ENCODE results near the gene UPK2. TPM values are rescaled to one million over a fixed set of nuclear protein-coding genes. Genes with fewer than 3 reads are reported as not detected.
A peak's percentile ranks its signal among the peaks of the same experiment; 100 is the strongest.
"Not testable (repeated sequence)": the region's sequence is repeated elsewhere in the genome, so short reads cannot be mapped to it uniquely, and the experiment has no call there.

UPK2 gene
- total RNA-seq, 1 experiment from 2014 or later = not detected

DNA sequence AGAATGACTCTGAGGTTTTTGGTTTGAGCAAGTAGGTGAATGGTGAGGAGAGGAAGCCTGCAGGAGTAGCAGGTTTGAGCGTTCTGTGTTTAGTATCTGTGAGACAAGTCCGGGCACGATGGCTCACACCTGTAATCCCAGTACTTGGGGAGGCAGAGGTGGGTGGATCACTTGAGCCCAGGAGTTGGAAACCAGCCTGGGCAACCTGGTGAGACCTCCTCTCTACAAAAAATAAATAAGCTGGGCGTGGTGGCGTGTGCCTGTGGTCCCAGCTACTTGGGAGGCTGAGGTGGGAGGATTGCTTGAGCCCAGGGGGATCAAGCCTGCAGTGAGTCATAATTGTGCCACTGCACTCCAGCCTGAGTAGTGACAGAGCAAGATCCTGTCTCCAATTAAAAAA lies 32.2 kb downstream of the UPK2 start:
- no peak for DNase-seq (ENCODE audit: low spot score)

- DNase-seq (ENCODE audit: low spot score) = not testable (repeated sequence)
Measured at GRCh38 chr11:118991486-118992038, 35.5 kb downstream of the UPK2 start.

- no peak for DNase-seq (ENCODE audit: low spot score)
Measured at GRCh38 chr11:118996926-118997626, 41.0 kb downstream of the UPK2 start.

GRCh38 chr11:118997627-118998387 lies 41.7 kb downstream of the UPK2 start, which contains the start of gene CENATAC:
CENATAC (plus strand) TSS chr11:118998138; CDS start chr11:118998198, 60 bp downstream.
- peak; percentile 70 for DNase-seq (ENCODE audit: low spot score)

GRCh38 chr11:118998388-118998717 lies 42.3 kb downstream of the UPK2 start:
- DNase-seq (ENCODE audit: low spot score) = no peak

DNA sequence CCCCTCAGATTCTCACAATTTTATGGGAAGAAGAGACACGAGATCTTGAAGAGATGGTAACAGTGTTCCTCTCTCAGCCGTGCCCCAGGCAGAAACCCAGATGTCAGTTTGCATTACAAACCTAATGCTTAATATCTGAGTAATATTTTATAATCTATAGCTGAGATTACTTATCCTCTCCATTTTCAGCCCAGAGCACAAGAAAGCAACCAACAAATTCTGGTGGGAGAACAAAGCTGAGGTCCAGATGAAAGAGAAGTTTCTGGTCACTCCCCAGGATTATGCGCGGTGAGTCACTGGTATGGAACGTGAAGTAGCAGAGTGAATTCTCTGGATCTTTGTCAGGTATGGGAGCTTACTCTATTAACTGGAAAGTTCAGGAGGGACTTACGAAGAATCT lies 42.7 kb downstream of the UPK2 start:
- peak; percentile 87 for DNase-seq (ENCODE audit: low spot score)

DNA sequence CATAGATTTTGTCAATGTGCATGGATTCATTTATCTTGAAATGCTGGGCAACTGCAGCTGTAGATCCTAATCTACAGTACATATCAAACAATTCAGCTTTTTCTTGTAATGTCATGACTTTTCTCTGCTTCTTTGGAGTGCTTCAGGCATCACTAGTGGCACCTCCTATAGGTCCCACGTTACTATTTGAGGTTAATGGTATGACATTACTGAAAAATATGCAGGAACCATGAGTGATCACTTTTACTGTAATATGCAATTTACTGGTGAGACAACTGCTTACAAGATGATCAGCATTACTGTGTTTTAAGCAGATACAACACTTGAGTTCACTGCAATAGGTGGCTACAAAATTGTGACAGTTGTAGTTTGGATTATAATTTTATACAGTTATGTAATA lies 44.8 kb downstream of the UPK2 start:
- peak; percentile 36 for DNase-seq (ENCODE audit: low spot score)

DNA sequence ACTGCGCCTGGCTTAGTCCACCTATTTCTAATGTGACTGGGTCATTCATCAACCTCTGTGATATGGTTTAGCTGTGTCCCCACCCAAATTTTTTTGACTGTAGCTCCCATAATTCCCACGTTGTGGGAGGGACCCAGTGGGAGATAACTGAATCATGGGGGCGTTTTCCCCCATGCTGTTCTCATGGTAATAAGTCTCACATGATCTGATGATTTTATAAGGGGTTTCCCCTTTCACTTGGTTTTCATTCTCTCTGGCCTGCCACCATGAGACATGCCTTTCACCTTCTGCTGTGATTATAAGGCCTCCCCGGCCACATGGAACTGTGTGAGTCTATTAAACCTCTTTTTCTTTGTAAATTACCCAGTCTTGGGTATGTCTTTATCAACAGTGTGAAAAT lies 50.6 kb downstream of the UPK2 start:
- peak; percentile 37 for DNase-seq (ENCODE audit: low spot score)

Other genes starting within 250 kb of the UPK2 start
- 40.1 and 46.7 TPM in 2 replicates for gene DDX6, start 165.1 kb upstream of the UPK2 start, total RNA-seq (2014; rRNA removed; shearing (Covaris generic))
- 0.02 TPM in 1 of 2 replicates, not detected in the other for gene CXCR5, start 72.4 kb upstream of the UPK2 start, total RNA-seq (2014; rRNA removed; shearing (Covaris generic))
- gene BCL9L, start 30.4 kb upstream of the UPK2 start, total RNA-seq (2014; rRNA removed; shearing (Covaris generic)) = 7.2 and 17.2 TPM in 2 replicates
- not detected in 2 replicates for gene FOXR1, start 15.5 kb downstream of the UPK2 start, total RNA-seq (2014; rRNA removed; shearing (Covaris generic))
- 24.9 and 45.6 TPM in 2 replicates for gene CENATAC, start 41.8 kb downstream of the UPK2 start, total RNA-seq (2014; rRNA removed; shearing (Covaris generic))
- gene RPS25, start 62.0 kb downstream of the UPK2 start, total RNA-seq (2014; rRNA removed; shearing (Covaris generic)) = 789 and 797 TPM in 2 replicates
- gene TRAPPC4, start 62.5 kb downstream of the UPK2 start, total RNA-seq (2014; rRNA removed; shearing (Covaris generic)) = 57.9 and 83.5 TPM in 2 replicates
- 5.0 and 7.5 TPM in 2 replicates for gene SLC37A4, start 74.6 kb downstream of the UPK2 start, total RNA-seq (2014; rRNA removed; shearing (Covaris generic))
- gene HYOU1, start 100.9 kb downstream of the UPK2 start, total RNA-seq (2014; rRNA removed; shearing (Covaris generic)) = 112 and 125 TPM in 2 replicates
- gene VPS11, start 111.5 kb downstream of the UPK2 start, total RNA-seq (2014; rRNA removed; shearing (Covaris generic)) = 13.5 and 16.5 TPM in 2 replicates
- 2.7 and 6.6 TPM in 2 replicates for gene HMBS, start 128.6 kb downstream of the UPK2 start, total RNA-seq (2014; rRNA removed; shearing (Covaris generic))
- 9.8 and 10.5 TPM in 2 replicates for gene DPAGT1, start 145.6 kb downstream of the UPK2 start, total RNA-seq (2014; rRNA removed; shearing (Covaris generic))
- gene C2CD2L, start 151.0 kb downstream of the UPK2 start, total RNA-seq (2014; rRNA removed; shearing (Covaris generic)) = 4.7 and 7.2 TPM in 2 replicates
- 6.4 and 8.4 TPM in 2 replicates for gene HINFP, start 165.3 kb downstream of the UPK2 start, total RNA-seq (2014; rRNA removed; shearing (Covaris generic))
- 0.05 TPM in 1 of 2 replicates, not detected in the other for gene ABCG4, start 192.8 kb downstream of the UPK2 start, total RNA-seq (2014; rRNA removed; shearing (Covaris generic))
- 7.9 and 15.0 TPM in 2 replicates for gene NLRX1, start 212.4 kb downstream of the UPK2 start, total RNA-seq (2014; rRNA removed; shearing (Covaris generic))
- not detected in 2 replicates for gene NHERF4, start 229.2 kb downstream of the UPK2 start, total RNA-seq (2014; rRNA removed; shearing (Covaris generic))